H1 (cell line): ENCODE measurements around the gene OXTR. TPM values are rescaled to one million over a fixed set of nuclear protein-coding genes. Genes with fewer than 3 reads are reported as not detected.

Experiments
- CTCF ChIA-PET: fragments of 300-600 bp; sonication (Branson Sonifier 250); formaldehyde crosslinking; loops from one replicate; lab custom pipeline; 2021; ENCODE audit not compliant: partially characterized antibody; lab: Charles Lee
- POLR2A ChIA-PET: fragments of 300-600 bp; sonication (Branson Sonifier 250); formaldehyde crosslinking; loops from one replicate; lab custom pipeline; 2021; ENCODE audit warnings: inconsistent platforms; ENCODE audit not compliant: partially characterized antibody; lab: Charles Lee
- DNase-seq, 2 experiments: peaks; one replicate each; pipeline versions ENCODE4 v3.0.0 to v3.0.0-alpha.2; 2010 to 2022; ENCODE audit warnings: low spot score in 2 of 2, low read depth in 1 of 2, mixed read lengths in 1 of 2
- FAIRE-seq: peaks from 2 replicates; lab custom pipeline; 2011; peaks lifted over from hg19 to GRCh38; lab: Jason Lieb, UNC
- H2AFZ ChIP-seq: 2 replicates; pipeline ENCODE4 v1.8.1; 2012; ENCODE audit warnings: low read length, inconsistent platforms
- H2AK5ac ChIP-seq: 2 replicates; pipeline ENCODE4 v1.6.1; 2013; ENCODE audit warnings: low read depth, low read length
- H2BK120ac ChIP-seq: replicated peaks from 2 replicates; pipeline ENCODE3; 2013; ENCODE audit warnings: low read depth, low read length, inconsistent platforms
- H2BK12ac ChIP-seq: 2 replicates; pipeline ENCODE4 v1.6.1; 2013; ENCODE audit warnings: low read depth, low read length
- H2BK15ac ChIP-seq: 2 replicates; pipeline ENCODE4 v1.6.1; 2013; ENCODE audit warnings: low read length
- H2BK20ac ChIP-seq: 2 replicates; pipeline ENCODE4 v1.6.1; 2013; ENCODE audit warnings: low read length
- H2BK5ac ChIP-seq: 2 replicates; pipeline ENCODE4 v1.6.1; 2013; ENCODE audit warnings: low read depth, low read length
- H3K14ac ChIP-seq: 2 replicates; pipeline ENCODE4 v1.6.1; 2013; ENCODE audit warnings: inconsistent platforms; ENCODE audit not compliant: insufficient read length
- H3K18ac ChIP-seq: 2 replicates; pipeline ENCODE4 v1.6.1; 2013; ENCODE audit warnings: low read length; ENCODE audit errors: extremely low read depth
- H3K23ac ChIP-seq: 2 replicates; pipeline ENCODE4 v1.6.1; 2013; ENCODE audit warnings: inconsistent platforms; ENCODE audit not compliant: insufficient read length
- H3K23me2 ChIP-seq: 2 replicates; pipeline ENCODE4 v1.6.1; 2013; ENCODE audit warnings: low read depth, low read length
- H3K27ac ChIP-seq: 2 replicates; pipeline ENCODE4 v1.6.1; 2011; ENCODE audit warnings: low read depth, low read length, inconsistent platforms
- H3K27me3 ChIP-seq, 4 experiments: replicated peaks in 1 of 4; 1 replicate in 1 of 4; 2 replicates in 3 of 4; pipeline versions ENCODE4 v1.6.1 to v1.8.1; 2011 to 2013; ENCODE audit warnings: low read length in 3 of 4, mild to moderate bottlenecking in 3 of 4, inconsistent platforms in 2 of 4, mixed read lengths in 2 of 4, moderate library complexity in 1 of 4; ENCODE audit not compliant: control insufficient read depth in 3 of 4, insufficient read depth in 3 of 4; ENCODE audit errors: extremely low read depth in 1 of 4
- H3K36me3 ChIP-seq, 4 experiments: 2 replicates each; pipeline versions ENCODE4 v1.6.1 to v1.8.1; 2011 to 2013; ENCODE audit warnings: mild to moderate bottlenecking in 4 of 4, low read length in 3 of 4, moderate library complexity in 2 of 4, control low read depth in 1 of 4, inconsistent platforms in 1 of 4; ENCODE audit not compliant: insufficient read depth in 4 of 4, control insufficient read depth in 2 of 4
- H3K4ac ChIP-seq: replicated peaks from 2 replicates; pipeline ENCODE3; 2013; ENCODE audit warnings: low read length, low read depth, mixed read lengths, inconsistent platforms; ENCODE audit not compliant: insufficient read length
- H3K4me1 ChIP-seq, 4 experiments: replicated peaks in 1 of 4; 1 replicate in 1 of 4; 2 replicates in 3 of 4; pipeline versions ENCODE4 v1.6.1 to v1.8.1; 2011 to 2013; ENCODE audit warnings: low read length in 3 of 4, inconsistent platforms in 2 of 4, mixed read lengths in 1 of 4; ENCODE audit not compliant: insufficient read depth in 4 of 4, control insufficient read depth in 3 of 4
- H3K4me2 ChIP-seq, 2 experiments: 2 replicates each; pipeline versions ENCODE4 v1.6.1 to v1.8.1; 2011 to 2013; ENCODE audit warnings: low read depth in 2 of 2, low read length in 2 of 2, control low read depth in 1 of 2, inconsistent platforms in 1 of 2, mild to moderate bottlenecking in 1 of 2; ENCODE audit not compliant: insufficient read depth in 1 of 2
- H3K4me3 ChIP-seq, 4 experiments: fragments of 200-600, 300-600 bp in 1 of 4; sonication (generic), shearing (Covaris generic), sonication (Bioruptor Twin) in 1 of 4; 2 replicates each; pipeline versions ENCODE4 v1.5.1 to v1.8.1; 2011 to 2016; ENCODE audit warnings: low read length in 4 of 4, low read depth in 3 of 4, control low read depth in 2 of 4, inconsistent platforms in 2 of 4, mild to moderate bottlenecking in 2 of 4, mixed read lengths in 1 of 4, moderate library complexity in 1 of 4; ENCODE audit not compliant: insufficient read depth in 2 of 4; ENCODE audit errors: extremely low read depth in 1 of 4
- H3K56ac ChIP-seq: replicated peaks from 2 replicates; pipeline ENCODE3; 2013; ENCODE audit warnings: low read depth, mild to moderate bottlenecking, mixed read lengths, low read length, inconsistent platforms; ENCODE audit not compliant: insufficient read length
- H3K79me1 ChIP-seq: 2 replicates; pipeline ENCODE4 v1.6.1; 2013; ENCODE audit warnings: low read depth, low read length, control low read depth
- H3K79me2 ChIP-seq, 2 experiments: 2 replicates each; pipeline versions ENCODE4 v1.6.1 to v1.8.1; 2012 to 2013; ENCODE audit warnings: low read length in 2 of 2, mild to moderate bottlenecking in 2 of 2, inconsistent platforms in 1 of 2; ENCODE audit not compliant: insufficient read depth in 2 of 2, control insufficient read depth in 1 of 2
- H3K9ac ChIP-seq, 4 experiments: replicated peaks in 1 of 4; 1 replicate in 1 of 4; 2 replicates in 3 of 4; pipeline versions ENCODE4 v1.6.1 to v1.8.1; 2011 to 2013; ENCODE audit warnings: low read depth in 3 of 4, low read length in 3 of 4, control low read depth in 2 of 4, mild to moderate bottlenecking in 2 of 4, moderate library complexity in 2 of 4, inconsistent platforms in 1 of 4; ENCODE audit errors: extremely low read depth in 1 of 4
- H3K9me3 ChIP-seq, 2 experiments: 2 replicates each; pipeline versions ENCODE4 v1.6.1 to v1.8.1; 2012 to 2013; ENCODE audit warnings: mild to moderate bottlenecking in 2 of 2, moderate library complexity in 2 of 2, control low read depth in 1 of 2, inconsistent platforms in 1 of 2, low read depth in 1 of 2, low read length in 1 of 2, mixed read lengths in 1 of 2; ENCODE audit not compliant: insufficient read depth in 2 of 2
- H4K20me1 ChIP-seq, 2 experiments: replicated peaks in 1 of 2; 2 replicates each; pipeline versions ENCODE3 to v1.8.1; 2011 to 2013; ENCODE audit warnings: inconsistent platforms in 2 of 2, low read length in 2 of 2, mild to moderate bottlenecking in 1 of 2; ENCODE audit not compliant: insufficient read depth in 2 of 2, control insufficient read depth in 1 of 2
- H4K5ac ChIP-seq: 2 replicates; pipeline ENCODE4 v1.6.1; 2013; ENCODE audit warnings: low read length, low read depth, mixed read lengths, inconsistent platforms; ENCODE audit not compliant: insufficient read length
- H4K8ac ChIP-seq: 2 replicates; pipeline ENCODE4 v1.8.0; 2013; ENCODE audit warnings: mild to moderate bottlenecking, moderate library complexity, low read length, inconsistent platforms; ENCODE audit not compliant: insufficient read depth; ENCODE audit errors: extremely low read depth
- H4K91ac ChIP-seq: replicated peaks from 2 replicates; pipeline ENCODE3; 2013; ENCODE audit warnings: low read length, mixed read lengths, inconsistent platforms; ENCODE audit not compliant: insufficient read length
- CBX8 ChIP-seq: fragments of 300-800, 300-1000 bp; sonication (generic); IDR thresholded peaks from 2 replicates; pipeline ENCODE4 v1.7.1; 2016; ENCODE audit warnings: low read depth, low read length, borderline replicate concordance
- SP1 ChIP-seq: IDR thresholded peaks from 2 replicates; pipeline ENCODE4 v1.6.1; 2011; ENCODE audit warnings: low read depth, low read length
- SP2 ChIP-seq: IDR thresholded peaks from 2 replicates; pipeline ENCODE4 v1.6.1; 2012; ENCODE audit warnings: mild to moderate bottlenecking, low read length, inconsistent platforms
- TBP ChIP-seq: IDR thresholded peaks from 2 replicates; pipeline ENCODE4 v1.6.1; 2011; ENCODE audit warnings: low read depth, low read length, improper control_type of control experiment
- WGBS, 2 experiments: shearing (Covaris generic) in 1 of 2; methylation state at CpG; one replicate each; pipeline versions ENCODE4 v1.1.6 to v1.1.7; 2013 to 2015; ENCODE audit warnings: low lambda C conversion rate in 2 of 2, mixed read lengths in 2 of 2, inconsistent platforms in 1 of 2, low coverage in 1 of 2, missing lambda C conversion rate in 1 of 2; ENCODE audit not compliant: insufficient replicate concordance in 2 of 2, insufficient coverage in 1 of 2, insufficient read length in 1 of 2; ENCODE audit errors: extremely low coverage in 1 of 2, missing lambda C conversion rate in 1 of 2; 5-methylcytosine and 5-hydroxymethylcytosine counted together
- polyA plus RNA-seq, 7 experiments: library from polyadenylated mRNA; depleted of rRNA in 3 of 7; stranded (reverse) in 5 of 7; unstranded in 2 of 7; fragments of >200 nt in 5 of 7; fragments of 200-250 nt in 2 of 7; gene quantifications; 1 replicate in 5 of 7; 2 replicates in 1 of 7; 4 replicates in 1 of 7; pipeline versions ENCODE4 v1.2.1 to v1.2.3, GENCODE V29; 2011 to 2013; ENCODE audit warnings: missing spikeins in 2 of 7, mixed read lengths in 2 of 7
- total RNA-seq: library from RNA; stranded (reverse); fragmentation: NEBNext Ultra II Directional; extraction: Animal tissue kit (Norgen Biotek cat#: 25700); gene quantifications from 2 replicates; pipeline ENCODE4 v1.2.1, GENCODE V29; 2021

OXTR gene
- total and polyA plus RNA-seq, 2 of the 8 experiments (the other 6 are each of a cell fraction or from before 2014, with no cell fraction given), result 0.77 to 2.3 TPM

DNA sequence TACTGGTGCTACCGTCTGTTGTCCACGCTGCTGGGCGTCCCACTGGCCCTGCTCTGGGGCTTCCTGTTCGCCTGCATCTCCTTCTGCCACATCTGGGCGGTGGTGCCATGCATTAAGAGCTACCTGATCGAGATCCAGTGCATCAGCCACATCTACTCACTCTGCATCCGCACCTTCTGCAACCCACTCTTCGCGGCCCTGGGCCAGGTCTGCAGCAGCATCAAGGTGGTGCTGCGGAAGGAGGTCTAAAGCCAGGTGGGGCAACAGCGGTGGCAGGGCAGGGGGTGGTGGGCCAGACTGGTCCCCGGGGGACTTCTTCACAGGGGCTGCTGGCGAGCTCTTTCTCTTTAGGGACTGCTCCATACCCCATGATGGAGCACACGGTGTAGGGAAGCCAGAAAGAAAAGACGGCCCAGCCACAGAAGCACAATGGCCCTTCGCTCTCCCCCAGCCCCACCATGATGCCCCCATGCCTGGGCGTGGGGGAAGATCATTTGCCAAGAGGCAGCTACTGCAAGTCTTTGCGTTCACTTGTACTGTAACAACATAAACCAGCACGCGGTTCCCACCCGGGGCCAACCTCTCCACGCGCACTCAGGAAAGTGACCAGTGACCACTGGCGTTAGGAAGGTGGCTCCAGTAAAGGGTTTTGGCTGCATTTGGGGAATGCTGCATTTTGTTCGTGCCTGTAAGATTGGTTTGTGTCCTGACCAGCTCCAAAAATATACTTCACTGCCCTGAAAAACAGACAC is 23.6 kb downstream of the OXTR start:
- H3K56ac ChIP-seq, result no peak overlapping the region
- H2BK120ac ChIP-seq, result no peak overlapping the region
- H4K91ac ChIP-seq, result no peak overlapping the region
- H3K23ac ChIP-seq, result no peak overlapping the region
- no peak for FAIRE-seq
- H2BK12ac ChIP-seq, result no peak overlapping the region
- no peak overlapping the region for H3K18ac ChIP-seq
- no peak overlapping the region for H3K14ac ChIP-seq
- H2BK15ac ChIP-seq, result peak overlapping the region; percentile 18; the same call in 1 of the 2 replicates
- peaks cover 2% of the 10 kb centered on the region; the same call in 1 of the 2 replicates for H3K23me2 ChIP-seq
- no peaks in the 10 kb centered on the region for H3K9me3 ChIP-seq
- 93% methylated on average over 23 of the region's 25 CpGs; no CpG with 5 or more reads in 1 of the 2 experiments for WGBS, 2 experiments
- no peaks in the 10 kb centered on the region for H4K20me1 ChIP-seq
- no peak overlapping the region for H2AFZ ChIP-seq
- H3K36me3 ChIP-seq, result no peaks in the 10 kb centered on the region
- peaks cover 1 to 17% (median 7%) of the 10 kb centered on the region in 4 experiments for H3K4me1 ChIP-seq
- CTCF ChIA-PET, result interaction anchor here (0.6 to 3.4 kb wide), 6 partner anchors 9 to 332 kb away, joined by 3 to 27 read pairs (median 8); partner anchors contain the start of gene OXTR
- no peaks in the 10 kb centered on the region for H3K79me1 ChIP-seq
- H3K9ac ChIP-seq, result no peak overlapping the region
- TF ChIP-seq CBX8 (no peak), SP2 (no peak), SP1 (no peak), TBP (no peak)
- no peaks in the 10 kb centered on the region for H3K27me3 ChIP-seq
- H3K79me2 ChIP-seq, result no peaks in the 10 kb centered on the region
- no peak for DNase-seq
- POLR2A ChIA-PET, result interaction anchor here (1.0 kb wide), 2 partner anchors 12 to 16 kb away, joined by 3 read pairs; partner anchors contain the start of gene CAV3
- no peak overlapping the region for H2BK5ac ChIP-seq
- H2AK5ac ChIP-seq, result no peak overlapping the region
- no peak overlapping the region for H3K4me3 ChIP-seq
- H3K27ac ChIP-seq, result no peak overlapping the region
- no peak overlapping the region for H4K5ac ChIP-seq
- H3K4me2 ChIP-seq, result no peak overlapping the region
- no peak overlapping the region for H2BK20ac ChIP-seq
- peak overlapping the region; percentile 11; the same call in 1 of the 2 replicates for H4K8ac ChIP-seq
- no peak overlapping the region for H3K4ac ChIP-seq
